Esophagus muscularis mucosa (tissue), 4 donors: Measurements from ENCODE around the gene CCDC12. TPM values are rescaled to one million over a fixed set of nuclear protein-coding genes. Genes with fewer than 3 reads are reported as not detected.

ENCODE experiments used
- DNase-seq: peaks from one replicate; pipeline ENCODE4 v3.0.0-alpha.2; 2017; ENCODE audit errors: extremely low spot score
- H3K27ac ChIP-seq, 4 donors: fragments of 200-600 bp; sonication (generic); replicated peaks in 1 of 4; 1 replicate in 3 of 4; 2 replicates in 1 of 4; pipeline ENCODE4 v1.5.1; 2016 to 2019; ENCODE audit warnings: mild to moderate bottlenecking in 1 of 4
- H3K27me3 ChIP-seq, 4 donors: fragments of 200-600 bp; sonication (generic); one replicate each; pipeline versions ENCODE4 v1.5.1 to v1.6.0; 2016 to 2019
- H3K36me3 ChIP-seq, 4 donors: fragments of 200-600 bp; sonication (generic); one replicate each; pipeline ENCODE4 v1.5.1; 2016 to 2019
- H3K4me1 ChIP-seq, 4 donors: fragments of 200-600 bp; sonication (generic); one replicate each; pipeline ENCODE4 v1.5.1; 2016 to 2019
- H3K4me3 ChIP-seq, 4 donors: fragments of 200-600 bp; sonication (generic); 1 replicate in 2 of 4; 2 replicates in 2 of 4; pipeline ENCODE4 v1.5.1; 2016 to 2019; ENCODE audit warnings: mild to moderate bottlenecking in 4 of 4, moderate library complexity in 1 of 4
- H3K9me3 ChIP-seq, 4 donors: fragments of 200-600 bp; sonication (generic); 1 replicate in 3 of 4; 2 replicates in 1 of 4; pipeline ENCODE4 v1.5.1; 2016 to 2019
- EP300 ChIP-seq: sonication (generic); formaldehyde crosslinking; IDR thresholded peaks from one replicate; pipeline ENCODE4 v1.6.1; 2017; ENCODE audit warnings: antibody characterized with exemption
- POLR2A ChIP-seq: fragments of 450-650 bp; IDR thresholded peaks from one replicate; pipeline ENCODE4 v1.6.1; 2017; ENCODE audit warnings: antibody characterized with exemption, moderate library complexity, mild to moderate bottlenecking, low read depth
- POLR2AphosphoS5 ChIP-seq, 2 donors: sonication (generic); formaldehyde crosslinking; IDR thresholded peaks; one replicate each; pipeline ENCODE4 v1.6.1; 2017; ENCODE audit warnings: antibody characterized with exemption in 2 of 2
- WGBS: methylation state at CpG from one replicate; pipeline ENCODE4 v1.1.5; 2018; 5-methylcytosine and 5-hydroxymethylcytosine counted together
- intact Hi-C: fragments of 100-400 bp; cut with DNase I; formaldehyde crosslinking; loops from one replicate; pipeline ENCODE4 v1.15.1; 2023
- total RNA-seq, 4 donors: library from RNA; depleted of rRNA; stranded (reverse); fragments of >200 nt; gene quantifications; one replicate each; pipeline versions ENCODE4 v1.1.0 to v1.2.1, GENCODE V29; 2016
- TF ChIP-seq, protein P1 (sequence below), 3 experiments: fragments of 200-600 bp in 2 of 3; fragments of 450-650 bp in 1 of 3; sonication (generic) in 2 of 3; IDR thresholded peaks; one replicate each; pipeline ENCODE4 v1.5.1; 2017 to 2019; ENCODE audit warnings: antibody characterized with exemption in 3 of 3, mild to moderate bottlenecking in 2 of 3, moderate library complexity in 1 of 3

The CCDC12 gene
- total RNA-seq, 4 donors from 2014 or later, result 27.5 to 54.8 (median 36.7) TPM

GRCh38 chr3:46906471-46907058 lies 70.0 kb downstream of the CCDC12 start:
- no peak overlapping the region for H3K4me3 ChIP-seq
- intact Hi-C loops, result loop anchor here (5.0 kb wide), 1 partner anchor 39 kb away; no protein-coding TSS in a partner anchor
- no peaks in the 10 kb centered on the region for H3K9me3 ChIP-seq
- no peak for DNase-seq
- TF ChIP-seq, protein P1, sequence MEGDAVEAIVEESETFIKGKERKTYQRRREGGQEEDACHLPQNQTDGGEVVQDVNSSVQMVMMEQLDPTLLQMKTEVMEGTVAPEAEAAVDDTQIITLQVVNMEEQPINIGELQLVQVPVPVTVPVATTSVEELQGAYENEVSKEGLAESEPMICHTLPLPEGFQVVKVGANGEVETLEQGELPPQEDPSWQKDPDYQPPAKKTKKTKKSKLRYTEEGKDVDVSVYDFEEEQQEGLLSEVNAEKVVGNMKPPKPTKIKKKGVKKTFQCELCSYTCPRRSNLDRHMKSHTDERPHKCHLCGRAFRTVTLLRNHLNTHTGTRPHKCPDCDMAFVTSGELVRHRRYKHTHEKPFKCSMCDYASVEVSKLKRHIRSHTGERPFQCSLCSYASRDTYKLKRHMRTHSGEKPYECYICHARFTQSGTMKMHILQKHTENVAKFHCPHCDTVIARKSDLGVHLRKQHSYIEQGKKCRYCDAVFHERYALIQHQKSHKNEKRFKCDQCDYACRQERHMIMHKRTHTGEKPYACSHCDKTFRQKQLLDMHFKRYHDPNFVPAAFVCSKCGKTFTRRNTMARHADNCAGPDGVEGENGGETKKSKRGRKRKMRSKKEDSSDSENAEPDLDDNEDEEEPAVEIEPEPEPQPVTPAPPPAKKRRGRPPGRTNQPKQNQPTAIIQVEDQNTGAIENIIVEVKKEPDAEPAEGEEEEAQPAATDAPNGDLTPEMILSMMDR (IDR thresholded peaks at IDR 0.05), result no peak
- no peak for TF ChIP-seq POLR2AphosphoS5 (IDR thresholded peaks at IDR 0.05)
- no peak for TF ChIP-seq POLR2A
- WGBS, result 83% methylated on average over 2 of the region's 4 CpGs
- H3K36me3 ChIP-seq, result no peaks in the 10 kb centered on the region
- no peak overlapping the region for H3K27ac ChIP-seq
- H3K4me1 ChIP-seq, result peaks cover 20 to 30% (median 22%) of the 10 kb centered on the region in 4 donors
- H3K27me3 ChIP-seq, result peaks cover 0 to 8% (median 0%) of the 10 kb centered on the region in 4 donors

DNA sequence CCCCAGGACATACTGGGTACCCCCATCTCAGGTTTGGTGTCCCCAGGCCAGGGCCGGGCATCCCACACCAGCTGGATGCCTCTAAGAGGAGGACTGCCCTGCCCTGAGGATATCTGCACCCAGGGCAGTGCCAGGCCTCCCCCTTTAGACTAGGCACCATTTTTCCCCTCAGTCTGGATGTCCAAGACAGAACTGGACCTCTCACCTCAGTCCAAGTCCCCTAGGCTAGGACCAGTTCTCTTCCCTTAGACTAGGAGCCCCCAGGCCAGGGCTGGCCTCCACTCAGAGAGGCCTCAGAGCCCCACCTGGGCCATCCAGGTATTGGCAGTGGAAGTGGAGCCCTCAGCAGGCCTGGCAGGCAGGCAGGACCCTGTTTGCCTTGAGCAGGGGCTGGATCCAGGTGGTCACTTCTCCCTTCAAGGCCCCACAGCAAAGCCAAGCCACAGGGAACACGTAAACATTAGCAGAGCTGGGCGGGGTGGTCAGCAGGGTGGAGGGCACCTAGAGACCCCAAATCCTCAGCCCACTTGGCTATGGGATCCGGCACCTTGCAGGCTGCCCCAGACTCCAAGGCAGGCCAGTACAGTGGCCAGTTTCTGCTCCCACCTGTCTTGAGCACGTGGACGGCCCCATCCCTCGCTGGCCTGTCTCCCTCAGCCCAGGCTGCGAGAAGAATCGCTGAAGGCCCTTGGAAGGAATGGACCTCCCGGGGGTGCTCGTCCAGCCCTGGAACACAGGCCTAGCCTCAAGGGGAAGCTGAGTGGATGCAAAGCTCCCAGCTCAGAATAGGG lies 70.7 kb downstream of the CCDC12 start:
- WGBS, result 83% methylated on average over 6 of the region's 11 CpGs
- no peak for DNase-seq
- Histone ChIP-seq H3K27ac (no peak overlapping the region), H3K4me1 (peaks cover 20 to 30% (median 22%) of the 10 kb centered on the region in 4 donors), H3K36me3 (no peaks in the 10 kb centered on the region), H3K27me3 (peaks cover 0 to 8% (median 0%) of the 10 kb centered on the region in 4 donors), H3K9me3 (no peaks in the 10 kb centered on the region), H3K4me3 (no peak overlapping the region)
- TF ChIP-seq, protein P1 (IDR thresholded peaks at IDR 0.05), result no peak
- TF ChIP-seq EP300 (no peak), POLR2A (no peak), POLR2AphosphoS5 (IDR thresholded peaks at IDR 0.05) (no peak)
- intact Hi-C loops, result loop anchor here (5.0 kb wide), 1 partner anchor 39 kb away; no protein-coding TSS in a partner anchor

GRCh38 chr3:46905213-46905560 lies 71.4 kb downstream of the CCDC12 start:
- H3K4me3 ChIP-seq, result no peak overlapping the region
- no peak for TF ChIP-seq POLR2A
- TF ChIP-seq POLR2AphosphoS5 (IDR thresholded peaks at IDR 0.05), result no peak
- TF ChIP-seq EP300, result no peak
- TF ChIP-seq, protein P1 (IDR thresholded peaks at IDR 0.05), result no peak
- no peaks in the 10 kb centered on the region for H3K9me3 ChIP-seq
- H3K4me1 ChIP-seq, result peaks cover 20 to 30% (median 22%) of the 10 kb centered on the region in 4 donors
- no peaks in the 10 kb centered on the region for H3K36me3 ChIP-seq
- 86% methylated on average over 2 of the region's 3 CpGs for WGBS
- H3K27ac ChIP-seq, result no peak overlapping the region
- intact Hi-C loops, result loop anchor here (5.0 kb wide), 1 partner anchor 38 kb away; no protein-coding TSS in a partner anchor
- peaks cover 0 to 8% (median 0%) of the 10 kb centered on the region in 4 donors for H3K27me3 ChIP-seq
- DNase-seq, result no peak

GRCh38 chr3:46904303-46905212 lies 72.0 kb downstream of the CCDC12 start:
- H3K4me1 ChIP-seq, result peaks cover 15 to 24% (median 18%) of the 10 kb centered on the region in 4 donors
- no peak overlapping the region for H3K27ac ChIP-seq
- DNase-seq, result no peak
- no peaks in the 10 kb centered on the region for H3K9me3 ChIP-seq
- 86% methylated on average over 18 of the region's 18 CpGs for WGBS
- intact Hi-C loops, result loop anchor here (5.0 kb wide), 1 partner anchor 37 kb away; no protein-coding TSS in a partner anchor
- H3K4me3 ChIP-seq, result no peak overlapping the region
- no peaks in the 10 kb centered on the region for H3K36me3 ChIP-seq
- TF ChIP-seq POLR2A (no peak), POLR2AphosphoS5 (IDR thresholded peaks at IDR 0.05) (no peak), EP300 (no peak)
- TF ChIP-seq, protein P1 (IDR thresholded peaks at IDR 0.05), result no peak
- peaks cover 0 to 12% (median 0%) of the 10 kb centered on the region in 4 donors for H3K27me3 ChIP-seq
